ENCODE measurements around the gene UBR4. TPM values are rescaled to one million over a fixed set of nuclear protein-coding genes. Genes with fewer than 3 reads are reported as not detected.
A peak's percentile ranks its signal among the peaks of the same experiment; 100 is the strongest.

UBR4 gene
- total and polyA plus RNA-seq, 4 experiments from 2014 or later = 3.8 to 154 (median 89.6) TPM

DNA sequence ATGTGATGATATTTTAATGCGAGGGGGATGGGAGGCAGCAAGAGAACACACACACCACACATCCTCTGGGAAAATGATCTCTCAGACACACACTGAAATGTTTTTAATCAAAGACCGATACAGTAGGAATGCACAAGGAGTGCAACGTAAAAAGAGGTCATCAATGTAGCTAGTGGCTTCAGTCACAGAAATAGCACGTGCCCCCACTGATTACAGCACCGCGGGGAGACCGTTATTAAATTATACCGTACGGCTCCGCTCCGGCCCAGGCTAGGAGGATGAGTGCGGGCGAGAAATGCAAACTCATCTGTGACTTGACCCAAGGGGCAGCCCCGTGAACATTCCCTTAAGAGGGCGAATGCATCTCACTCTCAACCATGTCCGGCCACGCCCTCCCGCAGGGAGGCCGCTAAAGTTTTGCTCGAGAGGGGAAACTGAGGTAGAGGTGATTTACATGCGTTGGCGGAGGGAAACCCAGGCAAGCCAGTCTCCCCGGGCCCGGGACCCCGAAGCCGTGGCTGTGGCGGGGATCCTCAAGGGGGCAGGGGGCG, 552 bp downstream of the UBR4 start:
- peak overlapping the region; percentile 91 to 99 (median 97) for H3K27ac Mint-ChIP-seq
- H3K27ac ChIP-seq (ENCODE audit: low read depth, low read length) = peak overlapping the region; percentile 95
- POLR2A ChIA-PET (ENCODE audit: partially characterized antibody) = interaction anchor here (0.7 to 2.8 kb wide), 5 partner anchors 10 to 388 kb away, joined by 3 to 15 read pairs (median 3); partner anchors contain the start of genes EMC1 and MRTO4
- no peaks in the 10 kb centered on the region for H3K9me3 ChIP-seq (ENCODE audit: control insufficient read depth in 1 of 2, low read length in 2 of 2)
- peaks cover 77% of the 10 kb centered on the region for H3K4me1 ChIP-seq (ENCODE audit: insufficient read depth, low read length)
- intact Hi-C loops (cut with micrococcal nuclease) = no loop called here
- H3K4me1 Mint-ChIP-seq = peaks cover 52 to 90% (median 72%) of the 10 kb centered on the region in 4 donors
- H3K9me3 Mint-ChIP-seq = peaks cover 0 to 2% (median 0%) of the 10 kb centered on the region in 8 donors
- peak overlapping the region; percentile 90 to 99 (median 95) for H3K4me3 Mint-ChIP-seq
- H3K36me3 ChIP-seq (ENCODE audit: insufficient read depth, low read length) = no peaks in the 10 kb centered on the region
- H3K36me3 Mint-ChIP-seq = peaks cover 0 to 35% of the 10 kb centered on the region in 2 donors
- H3K27me3 Mint-ChIP-seq = no peaks in the 10 kb centered on the region
- peak overlapping the region; percentile 32 to 81 for H3K4me3 ChIP-seq (ENCODE audit: low read length in 2 of 2)
- H3K27me3 ChIP-seq (ENCODE audit: insufficient read depth, low read length) = no peaks in the 10 kb centered on the region
- DNase-seq = peak in 1 of 5 donors; percentile 55
- CTCF ChIA-PET (ENCODE audit: partially characterized antibody) = interaction anchor here (0.8 kb wide), 1 partner anchor 14 kb away, joined by 3 read pairs; no protein-coding TSS in a partner anchor

DNA sequence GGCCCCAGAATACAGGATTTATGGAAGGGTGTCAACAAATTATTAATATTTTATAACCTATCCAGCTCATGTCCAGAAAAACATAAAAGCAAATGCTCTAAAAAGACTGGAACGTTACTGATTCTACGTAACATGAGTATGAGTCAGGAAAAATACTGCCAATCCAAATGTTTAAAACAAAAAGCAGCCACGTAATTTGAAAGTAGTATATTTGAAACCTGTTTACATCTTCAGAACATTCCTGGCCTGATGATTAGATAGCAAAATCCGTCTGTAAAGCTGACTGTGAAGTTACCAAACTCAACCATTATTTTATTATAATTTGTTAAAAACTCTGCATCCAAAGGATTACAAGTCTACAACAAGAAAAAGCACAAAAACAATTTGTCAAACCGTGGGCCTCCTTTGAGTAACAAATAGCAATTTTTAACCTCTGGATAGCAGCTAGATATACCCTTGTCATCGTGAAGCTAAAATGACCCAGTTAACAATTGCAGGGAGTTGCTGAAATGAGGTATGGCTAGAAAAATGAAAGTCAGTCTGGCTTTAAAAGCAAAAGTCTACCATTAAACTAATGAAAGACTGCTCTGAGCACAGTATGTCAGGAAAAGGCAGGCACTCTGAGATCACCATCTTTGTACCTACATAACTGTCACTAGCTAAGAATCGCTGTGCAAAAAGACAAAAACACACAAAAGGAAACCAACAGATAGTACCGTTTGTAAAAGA, 1.2 kb downstream of the UBR4 start:
- Mint-ChIP-seq H3K36me3 (peaks cover 0 to 30% of the 10 kb centered on the region in 2 donors), H3K4me1 (peaks cover 51 to 92% (median 73%) of the 10 kb centered on the region in 4 donors), H3K4me3 (peak overlapping the region; percentile 90 to 99 (median 95)), H3K9me3 (peaks cover 0 to 2% (median 0%) of the 10 kb centered on the region in 8 donors), H3K27ac (peak overlapping the region; percentile 91 to 99 (median 97)), H3K27me3 (no peaks in the 10 kb centered on the region)
- ChIA-PET CTCF (ENCODE audit: partially characterized antibody) (interaction anchor here (0.8 to 1.7 kb wide), 3 partner anchors 13 to 445 kb away, joined by 3 to 4 read pairs (median 3); no protein-coding TSS in a partner anchor), POLR2A (ENCODE audit: partially characterized antibody) (interaction anchor here (0.7 to 2.8 kb wide), 4 partner anchors 29 to 388 kb away, joined by 3 to 15 read pairs (median 3); partner anchors contain the start of genes EMC1 and MRTO4)
- intact Hi-C loops (cut with micrococcal nuclease) = no loop called here
- H3K9me3 ChIP-seq (ENCODE audit: control insufficient read depth in 1 of 2, low read length in 2 of 2) = no peaks in the 10 kb centered on the region
- H3K27ac ChIP-seq (ENCODE audit: low read depth, low read length) = peak overlapping the region; percentile 95
- H3K4me1 ChIP-seq (ENCODE audit: insufficient read depth, low read length) = peaks cover 78% of the 10 kb centered on the region
- no peak for DNase-seq
- H3K4me3 ChIP-seq (ENCODE audit: low read length in 2 of 2) = peak overlapping the region; percentile 32 to 81
- no peaks in the 10 kb centered on the region for H3K36me3 ChIP-seq (ENCODE audit: insufficient read depth, low read length)
- no peaks in the 10 kb centered on the region for H3K27me3 ChIP-seq (ENCODE audit: insufficient read depth, low read length)

DNA sequence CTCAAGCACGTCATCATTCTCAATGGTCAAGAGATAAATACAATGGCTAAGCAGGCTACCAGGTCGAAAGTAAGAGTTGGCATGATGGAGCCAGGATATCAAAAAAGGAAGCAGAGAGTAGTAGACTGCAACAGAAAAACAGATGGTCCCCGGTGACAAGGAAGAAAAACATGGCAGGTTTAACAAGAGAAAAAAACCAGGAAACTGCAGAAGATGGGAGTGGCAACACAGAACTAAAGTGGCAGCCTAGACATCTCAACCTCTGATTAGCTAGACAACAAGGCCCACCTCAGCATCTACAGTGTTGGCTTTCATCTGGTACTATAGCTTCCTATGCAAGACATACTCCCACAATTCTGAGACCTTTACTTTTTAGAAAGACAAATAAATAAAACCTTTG, 3.1 kb downstream of the UBR4 start:
- no peaks in the 10 kb centered on the region for H3K36me3 ChIP-seq (ENCODE audit: insufficient read depth, low read length)
- H3K9me3 Mint-ChIP-seq = peaks cover 0 to 2% (median 0%) of the 10 kb centered on the region in 8 donors
- intact Hi-C loops (cut with micrococcal nuclease) = no loop called here
- CTCF ChIA-PET (ENCODE audit: partially characterized antibody) = interaction anchor here (2.0 kb wide), 1 partner anchor 27 kb away, joined by 4 read pairs; no protein-coding TSS in a partner anchor
- H3K36me3 Mint-ChIP-seq = peaks cover 0 to 23% of the 10 kb centered on the region in 2 donors
- H3K27me3 ChIP-seq (ENCODE audit: insufficient read depth, low read length) = no peaks in the 10 kb centered on the region
- POLR2A ChIA-PET (ENCODE audit: partially characterized antibody) = interaction anchor here (1.2 kb wide), 1 partner anchor 132 kb away, joined by 3 read pairs; no protein-coding TSS in a partner anchor
- peaks cover 76% of the 10 kb centered on the region for H3K4me1 ChIP-seq (ENCODE audit: insufficient read depth, low read length)
- peaks cover 51 to 87% (median 75%) of the 10 kb centered on the region in 4 donors for H3K4me1 Mint-ChIP-seq
- H3K27me3 Mint-ChIP-seq = no peaks in the 10 kb centered on the region
- no peaks in the 10 kb centered on the region for H3K9me3 ChIP-seq (ENCODE audit: control insufficient read depth in 1 of 2, low read length in 2 of 2)
- no peak overlapping the region for H3K27ac ChIP-seq (ENCODE audit: low read depth, low read length)
- no peak for DNase-seq
- H3K4me3 Mint-ChIP-seq = peak overlapping the region in 6 of 8 donors; percentile 1 to 53 (median 10)
- H3K27ac Mint-ChIP-seq = peak overlapping the region in 4 of 7 donors; percentile 11 to 49 (median 26)
- H3K4me3 ChIP-seq (ENCODE audit: low read length in 2 of 2) = no peak overlapping the region

DNA sequence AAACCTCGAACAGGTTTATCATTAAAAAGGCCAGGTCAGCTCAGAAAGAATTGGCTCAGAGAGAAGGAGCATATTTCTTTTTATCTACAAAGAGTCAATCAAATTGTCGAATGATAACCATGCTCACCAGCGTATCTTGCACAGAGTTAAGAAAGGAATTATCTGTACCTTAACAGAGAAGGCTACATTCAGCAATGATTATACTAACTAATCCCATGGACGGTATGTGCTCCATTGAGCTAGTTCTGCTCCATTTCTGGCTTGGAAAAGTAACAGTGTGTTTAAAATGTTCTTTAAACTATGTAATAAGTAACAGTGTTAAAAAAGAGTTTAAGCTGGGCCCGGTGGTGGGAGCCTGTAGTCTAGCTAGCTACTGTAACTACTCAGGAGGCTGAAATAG, 4.2 kb downstream of the UBR4 start:
- DNase-seq = no peak
- Histone ChIP-seq H3K4me3 (ENCODE audit: low read length in 2 of 2) (no peak overlapping the region), H3K9me3 (ENCODE audit: control insufficient read depth in 1 of 2, low read length in 2 of 2) (no peaks in the 10 kb centered on the region), H3K27me3 (ENCODE audit: insufficient read depth, low read length) (no peaks in the 10 kb centered on the region), H3K36me3 (ENCODE audit: insufficient read depth, low read length) (peaks cover 6% of the 10 kb centered on the region), H3K4me1 (ENCODE audit: insufficient read depth, low read length) (peaks cover 67% of the 10 kb centered on the region), H3K27ac (ENCODE audit: low read depth, low read length) (no peak overlapping the region)
- H3K9me3 Mint-ChIP-seq = peaks cover 0 to 2% (median 0%) of the 10 kb centered on the region in 8 donors
- CTCF ChIA-PET (ENCODE audit: partially characterized antibody) = interaction anchor here (0.8 to 1.0 kb wide), 2 partner anchors 20 to 34 kb away, joined by 4 read pairs; no protein-coding TSS in a partner anchor
- H3K36me3 Mint-ChIP-seq = peaks cover 0 to 28% of the 10 kb centered on the region in 2 donors
- intact Hi-C loops (cut with micrococcal nuclease) = no loop called here
- H3K4me3 Mint-ChIP-seq = peak overlapping the region in 1 of 8 donors; percentile 39
- POLR2A ChIA-PET (ENCODE audit: partially characterized antibody) = no interaction called here
- H3K27ac Mint-ChIP-seq = peak overlapping the region in 1 of 7 donors; percentile 37
- H3K4me1 Mint-ChIP-seq = peaks cover 50 to 84% (median 71%) of the 10 kb centered on the region in 4 donors
- no peaks in the 10 kb centered on the region for H3K27me3 Mint-ChIP-seq

GRCh38 chr1:19205403-19205802, 4.7 kb downstream of the UBR4 start:
- peaks cover 46 to 80% (median 68%) of the 10 kb centered on the region in 4 donors for H3K4me1 Mint-ChIP-seq
- peak overlapping the region in 3 of 7 donors; percentile 1 to 58 (median 37) for H3K27ac Mint-ChIP-seq
- ChIA-PET POLR2A (ENCODE audit: partially characterized antibody) (no interaction called here), CTCF (ENCODE audit: partially characterized antibody) (interaction anchor here (0.8 to 1.0 kb wide), 2 partner anchors 20 to 35 kb away, joined by 4 read pairs; no protein-coding TSS in a partner anchor)
- H3K36me3 Mint-ChIP-seq = peaks cover 3 to 26% of the 10 kb centered on the region in 2 donors
- H3K4me1 ChIP-seq (ENCODE audit: insufficient read depth, low read length) = peaks cover 63% of the 10 kb centered on the region
- no peaks in the 10 kb centered on the region for H3K27me3 Mint-ChIP-seq
- DNase-seq = no peak
- H3K4me3 ChIP-seq (ENCODE audit: low read length in 2 of 2) = no peak overlapping the region
- no peaks in the 10 kb centered on the region for H3K9me3 Mint-ChIP-seq
- peak overlapping the region in 4 of 8 donors; percentile 32 to 59 (median 40) for H3K4me3 Mint-ChIP-seq
- no peak overlapping the region for H3K27ac ChIP-seq (ENCODE audit: low read depth, low read length)
- peaks cover 6% of the 10 kb centered on the region for H3K36me3 ChIP-seq (ENCODE audit: insufficient read depth, low read length)
- no peaks in the 10 kb centered on the region for H3K9me3 ChIP-seq (ENCODE audit: control insufficient read depth in 1 of 2, low read length in 2 of 2)
- intact Hi-C loops (cut with micrococcal nuclease) = no loop called here
- H3K27me3 ChIP-seq (ENCODE audit: insufficient read depth, low read length) = no peaks in the 10 kb centered on the region

- no peak for DNase-seq
- POLR2A ChIA-PET (ENCODE audit: partially characterized antibody) = interaction anchor here (0.7 kb wide), 1 partner anchor 394 kb away, joined by 4 read pairs; no protein-coding TSS in a partner anchor
- peaks cover 10% of the 10 kb centered on the region for H3K36me3 ChIP-seq (ENCODE audit: insufficient read depth, low read length)
- CTCF ChIA-PET (ENCODE audit: partially characterized antibody) = interaction anchor here (0.8 to 1.0 kb wide), 2 partner anchors 21 to 35 kb away, joined by 4 read pairs; no protein-coding TSS in a partner anchor
- peaks cover 63% of the 10 kb centered on the region for H3K4me1 ChIP-seq (ENCODE audit: insufficient read depth, low read length)
- peaks cover 6 to 26% of the 10 kb centered on the region in 2 donors for H3K36me3 Mint-ChIP-seq
- H3K27me3 ChIP-seq (ENCODE audit: insufficient read depth, low read length) = no peaks in the 10 kb centered on the region
- H3K4me1 Mint-ChIP-seq = peaks cover 43 to 76% (median 64%) of the 10 kb centered on the region in 4 donors
- peak overlapping the region in 3 of 8 donors; percentile 7 to 59 (median 41) for H3K4me3 Mint-ChIP-seq
- H3K9me3 ChIP-seq (ENCODE audit: control insufficient read depth in 1 of 2, low read length in 2 of 2) = no peaks in the 10 kb centered on the region
- no peak overlapping the region for H3K4me3 ChIP-seq (ENCODE audit: low read length in 2 of 2)
- no peak overlapping the region for H3K27ac ChIP-seq (ENCODE audit: low read depth, low read length)
- H3K27me3 Mint-ChIP-seq = no peaks in the 10 kb centered on the region
- intact Hi-C loops (cut with micrococcal nuclease) = no loop called here
- no peaks in the 10 kb centered on the region for H3K9me3 Mint-ChIP-seq
- peak overlapping the region in 2 of 7 donors; percentile 14 to 61 for H3K27ac Mint-ChIP-seq
These were observed 5.4 kb downstream of the UBR4 start for GRCh38 chr1:19204446-19205266.

All from CD4-positive, alpha-beta memory T cell (primary cell).